Right ventricle myocardium superior (tissue), 1 donor: Measurements from ENCODE around the gene MRPS18B. TPM values are rescaled to one million over a fixed set of nuclear protein-coding genes. Genes with fewer than 3 reads are reported as not detected.
A peak's percentile ranks its signal among the peaks of the same experiment; 100 is the strongest.

Experiments used
- ATAC-seq: fragments of 200-7000 bp; cut with Tn5 transposase; one replicate; pipeline ENCODE4 v1.9.1; 2020; ENCODE audit warnings: mild to moderate bottlenecking; ENCODE audit not compliant: poor library complexity
- DNase-seq: peaks from one replicate; pipeline ENCODE4 v3.0.0-alpha.2; 2020
- intact Hi-C: fragments of 100-400 bp; cut with DNase I; formaldehyde crosslinking; loops from one replicate; pipeline ENCODE4 v1.11.2; 2022
- total RNA-seq: library from RNA; stranded (reverse); fragmentation: NEBNext Ultra II Directional; extraction: Animal tissue kit (Norgen Biotek cat#: 25700); gene quantifications from one replicate; pipeline ENCODE4 v1.2.1, GENCODE V29; 2021
- donor health status: DM: no; HTN: yes; CAD: no; lungs with severe emphysema.

The MRPS18B gene
- total RNA-seq, 1 donor from 2014 or later: 124 TPM

- intact Hi-C loops: loop anchor here (5.0 kb wide), 1 partner anchor 99 kb away; the partner anchor contains the start of gene MDC1
- no peak for ATAC-seq
- no peak for DNase-seq
Observed at GRCh38 chr6:30618270-30618797, 694 bp downstream of the MRPS18B start.

GRCh38 chr6:30619561-30619960, 1.9 kb downstream of the MRPS18B start:
- ATAC-seq (no peak), DNase-seq (no peak)
- intact Hi-C loops: loop anchor here (5.0 kb wide), 1 partner anchor 98 kb away; the partner anchor contains the start of gene MDC1

DNA sequence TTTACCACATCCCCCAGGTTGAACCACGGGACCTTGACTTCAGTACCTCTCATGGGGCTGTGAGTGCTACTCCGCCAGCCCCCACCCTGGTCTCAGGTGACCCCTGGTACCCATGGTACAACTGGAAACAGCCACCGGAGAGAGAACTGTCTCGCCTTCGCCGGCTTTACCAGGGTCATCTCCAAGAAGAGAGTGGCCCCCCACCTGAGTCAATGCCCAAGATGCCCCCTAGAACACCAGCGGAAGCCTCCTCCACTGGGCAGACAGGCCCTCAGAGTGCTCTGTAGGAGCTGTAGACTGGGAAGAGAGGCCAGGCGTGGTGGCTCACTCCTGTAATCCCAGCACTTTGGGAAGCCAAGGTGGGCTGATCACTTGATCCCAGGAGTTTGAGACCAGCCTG, 7.9 kb downstream of the MRPS18B start:
- no peak for ATAC-seq
- no peak for DNase-seq
- intact Hi-C loops: no loop called here

DNA sequence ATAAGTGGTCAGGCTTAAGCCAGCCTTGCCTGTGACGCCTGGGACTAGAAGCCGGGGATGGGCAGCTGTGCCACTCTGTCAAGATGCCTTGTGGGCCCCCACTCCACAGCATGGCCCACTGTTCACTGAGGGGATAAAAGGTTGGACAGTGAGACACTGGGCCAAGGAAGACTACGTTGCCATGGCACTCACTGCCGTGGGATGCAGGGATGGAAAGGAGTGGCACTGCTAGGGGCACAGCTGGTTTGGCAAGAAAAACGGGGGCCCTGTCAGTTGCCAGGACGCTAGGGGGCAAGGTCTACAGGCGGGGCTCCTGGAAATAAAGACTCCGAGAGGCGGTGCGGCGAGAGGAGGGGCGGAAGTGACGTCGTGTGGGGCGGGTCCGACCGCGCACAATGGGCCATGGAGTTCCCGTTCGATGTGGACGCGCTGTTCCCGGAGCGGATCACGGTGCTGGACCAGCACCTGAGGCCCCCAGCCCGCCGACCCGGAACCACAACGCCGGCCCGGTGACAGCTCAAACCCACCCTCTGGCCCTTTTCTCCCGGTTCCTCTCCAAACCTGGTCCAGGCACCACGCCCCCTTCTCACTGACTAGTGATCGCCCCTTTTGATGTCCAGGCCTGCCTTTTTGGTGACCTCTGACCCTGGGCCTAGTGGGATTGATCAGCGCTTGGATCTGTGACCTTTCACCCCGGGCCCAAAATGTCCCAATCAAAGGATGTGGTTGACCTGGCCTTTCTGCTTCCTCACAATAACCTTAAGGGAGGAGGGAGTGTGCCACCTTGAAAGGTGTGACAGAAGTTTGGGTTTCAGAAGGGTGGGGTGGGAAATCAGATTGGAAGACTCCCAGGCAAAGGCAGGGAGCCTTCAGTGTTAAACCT, 9.1 kb downstream of the MRPS18B start, which contains the start of gene ATAT1:
ATAT1 (plus strand) TSS at position 391 of the 883 bp plus-strand sequence.
- peak; percentile 95 for DNase-seq
- intact Hi-C loops: no loop called here
- ATAC-seq: peak; percentile 98

- intact Hi-C loops: no loop called here
- ATAC-seq (no peak), DNase-seq (no peak)
Observed at GRCh38 chr6:30635834-30636233, 18.2 kb downstream of the MRPS18B start.

GRCh38 chr6:30640481-30640880, 22.8 kb downstream of the MRPS18B start:
- intact Hi-C loops: no loop called here
- no peak for ATAC-seq
- no peak for DNase-seq

- intact Hi-C loops: no loop called here
- no peak for ATAC-seq
- no peak for DNase-seq
Observed at GRCh38 chr6:30641048-30641447, 23.4 kb downstream of the MRPS18B start.

GRCh38 chr6:30643656-30644055, 26.0 kb downstream of the MRPS18B start:
- ATAC-seq (no peak), DNase-seq (no peak)
- intact Hi-C loops: no loop called here

- intact Hi-C loops: no loop called here
- ATAC-seq (no peak), DNase-seq (no peak)
Observed at GRCh38 chr6:30644769-30645168, 27.1 kb downstream of the MRPS18B start.

DNA sequence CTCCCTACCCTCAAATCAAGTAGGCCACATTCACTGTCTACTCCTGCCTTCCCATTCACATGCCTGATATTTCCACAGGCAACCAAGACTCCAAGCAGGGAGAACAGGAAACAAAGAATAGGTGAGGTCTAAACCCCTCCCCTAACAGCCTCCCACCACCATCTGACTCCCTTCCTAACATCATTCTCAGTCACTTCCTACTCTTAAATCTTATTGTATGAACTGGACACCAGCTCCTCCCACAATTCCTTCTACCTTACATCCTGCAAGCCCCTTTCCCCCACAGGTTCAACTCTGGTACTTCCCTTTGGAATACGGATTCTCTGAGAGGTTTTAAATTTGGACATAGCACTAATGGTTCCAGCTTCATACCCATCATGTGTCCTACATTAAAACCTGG, 28.3 kb downstream of the MRPS18B start:
- intact Hi-C loops: no loop called here
- ATAC-seq: no peak
- no peak for DNase-seq

DNA sequence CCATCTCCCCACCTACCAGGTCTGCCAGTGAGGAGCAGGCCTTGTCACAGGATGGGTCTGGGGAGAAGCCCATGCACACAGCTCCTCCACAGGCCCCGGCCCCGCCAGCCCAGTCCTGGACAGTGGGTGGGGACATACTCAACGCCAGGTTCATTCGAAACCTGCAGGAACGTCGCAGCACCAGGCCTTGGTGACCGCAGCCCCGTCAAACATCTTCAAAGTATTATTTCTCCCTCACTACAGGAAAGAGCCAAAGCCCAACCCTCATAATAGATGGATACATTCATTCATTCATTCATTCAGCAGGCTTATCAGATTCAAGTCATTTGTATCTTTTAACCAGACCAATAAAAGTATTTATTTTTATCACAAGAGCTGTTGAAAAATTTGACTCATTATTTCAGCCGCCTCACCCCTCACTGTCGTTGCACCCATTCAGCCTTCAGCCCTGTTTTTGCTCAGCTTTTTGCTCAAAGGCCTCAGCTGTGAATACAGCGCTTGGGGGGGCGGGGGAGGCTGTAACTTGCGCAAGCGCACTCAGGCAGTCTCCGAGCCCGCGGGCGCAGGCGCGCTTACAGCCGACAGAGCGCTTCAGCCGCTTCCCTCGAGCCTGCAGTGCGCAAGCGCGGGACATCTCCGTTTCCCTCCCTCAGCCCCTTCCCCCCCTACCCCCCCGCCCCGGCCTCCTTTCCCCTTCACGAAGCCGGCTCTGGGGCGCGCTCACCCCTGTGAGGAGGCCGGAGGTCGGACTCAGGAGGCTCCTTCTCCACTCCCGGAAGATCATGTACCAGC, 29.0 kb downstream of the MRPS18B start, which contains the start of gene C6orf136:
C6orf136 (plus strand) TSS at position 684 of the 792 bp plus-strand sequence; CDS start at position 783, 99 bp downstream.
- intact Hi-C loops: no loop called here
- ATAC-seq (peak; percentile 94), DNase-seq (peak; percentile 97)

DNA sequence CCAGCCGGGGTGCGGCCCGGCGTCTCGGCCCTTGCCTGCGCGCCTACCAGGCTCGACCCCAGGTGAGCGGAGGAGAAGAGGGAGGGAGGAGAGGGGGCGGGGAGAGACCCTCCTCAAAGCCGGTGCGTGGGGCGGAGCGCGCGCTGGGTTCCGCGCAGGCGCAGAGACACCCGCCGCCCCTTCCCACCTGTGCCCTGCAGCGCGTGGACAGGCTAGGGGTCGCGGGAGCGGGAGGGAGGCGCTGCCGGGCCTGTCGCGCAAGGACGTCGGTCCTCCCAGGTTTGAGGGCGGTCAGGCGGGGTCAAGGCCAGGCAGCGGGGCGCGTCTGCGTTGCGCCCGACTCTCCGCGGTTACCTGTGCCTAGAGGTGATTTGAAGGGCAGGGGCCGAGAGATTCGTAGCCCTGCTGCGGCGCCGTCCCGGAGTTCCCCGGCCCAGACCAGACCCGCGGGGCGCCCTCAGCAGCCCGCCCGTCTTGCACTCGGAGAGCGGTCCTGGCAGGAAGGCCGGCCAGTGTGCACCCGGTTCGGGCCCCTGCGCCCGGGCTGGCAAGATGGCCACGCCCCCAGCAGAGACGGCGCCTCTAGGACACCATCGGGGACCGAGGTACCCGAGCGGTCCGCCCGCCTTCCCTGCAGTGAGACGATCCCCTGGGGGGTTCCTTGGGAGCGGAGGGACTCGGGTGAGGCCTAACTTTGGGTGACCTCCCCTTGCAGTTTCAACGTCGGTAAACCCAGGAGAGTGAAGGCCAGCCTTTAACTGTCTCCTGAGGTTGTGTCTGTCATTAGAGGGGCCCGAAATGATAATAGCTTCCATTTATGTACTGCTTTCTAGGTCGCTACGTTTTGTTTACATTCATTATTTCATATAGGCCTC, 29.8 kb downstream of the MRPS18B start:
- intact Hi-C loops: no loop called here
- ATAC-seq (peak; percentile 89), DNase-seq (peak; percentile 86)

- no peak for ATAC-seq
- no peak for DNase-seq
- intact Hi-C loops: no loop called here
Observed at GRCh38 chr6:30651143-30651542, 33.5 kb downstream of the MRPS18B start.

GRCh38 chr6:30654798-30655742, 37.4 kb downstream of the MRPS18B start:
- ATAC-seq (no peak), DNase-seq (no peak)
- intact Hi-C loops: no loop called here

- DNase-seq (no peak), ATAC-seq (no peak)
- intact Hi-C loops: no loop called here
Observed at GRCh38 chr6:30655743-30656094, 38.1 kb downstream of the MRPS18B start.

- DNase-seq (no peak), ATAC-seq (no peak)
- intact Hi-C loops: no loop called here
Observed at GRCh38 chr6:30656513-30656912, 38.9 kb downstream of the MRPS18B start.

DNA sequence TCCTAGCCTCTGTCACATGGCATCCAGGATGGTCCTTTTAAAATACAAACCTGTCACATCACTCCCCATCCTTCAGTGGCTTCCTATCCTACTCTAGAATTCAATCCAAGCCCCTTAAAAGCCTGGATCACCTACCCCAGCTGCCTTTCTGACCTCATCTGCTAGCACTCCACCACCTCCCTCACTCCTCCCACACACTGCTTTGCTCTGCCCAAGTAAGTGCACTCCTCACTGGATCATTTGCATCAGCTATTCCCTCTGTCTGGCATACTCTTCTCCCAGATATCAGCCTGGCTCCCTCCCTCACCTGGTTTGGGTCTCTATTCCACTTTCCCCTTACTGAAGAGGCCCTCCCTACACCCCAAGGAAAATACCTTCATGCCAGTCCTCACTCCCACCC, 39.8 kb downstream of the MRPS18B start:
- no peak for DNase-seq
- intact Hi-C loops: no loop called here
- no peak for ATAC-seq
